HG03342 (cell line): ENCODE results near the gene JAK1.
A peak's percentile ranks its signal among the peaks of the same experiment; 100 is the strongest.

Source experiments
- ATAC-seq: cut with Tn5 transposase; IDR thresholded peaks from one replicate; pipeline ENCODE4 v1.9.1; 2021; ENCODE audit warnings: mild to moderate bottlenecking, moderate library complexity; ENCODE audit not compliant: unreplicated experiment

JAK1 gene

DNA sequence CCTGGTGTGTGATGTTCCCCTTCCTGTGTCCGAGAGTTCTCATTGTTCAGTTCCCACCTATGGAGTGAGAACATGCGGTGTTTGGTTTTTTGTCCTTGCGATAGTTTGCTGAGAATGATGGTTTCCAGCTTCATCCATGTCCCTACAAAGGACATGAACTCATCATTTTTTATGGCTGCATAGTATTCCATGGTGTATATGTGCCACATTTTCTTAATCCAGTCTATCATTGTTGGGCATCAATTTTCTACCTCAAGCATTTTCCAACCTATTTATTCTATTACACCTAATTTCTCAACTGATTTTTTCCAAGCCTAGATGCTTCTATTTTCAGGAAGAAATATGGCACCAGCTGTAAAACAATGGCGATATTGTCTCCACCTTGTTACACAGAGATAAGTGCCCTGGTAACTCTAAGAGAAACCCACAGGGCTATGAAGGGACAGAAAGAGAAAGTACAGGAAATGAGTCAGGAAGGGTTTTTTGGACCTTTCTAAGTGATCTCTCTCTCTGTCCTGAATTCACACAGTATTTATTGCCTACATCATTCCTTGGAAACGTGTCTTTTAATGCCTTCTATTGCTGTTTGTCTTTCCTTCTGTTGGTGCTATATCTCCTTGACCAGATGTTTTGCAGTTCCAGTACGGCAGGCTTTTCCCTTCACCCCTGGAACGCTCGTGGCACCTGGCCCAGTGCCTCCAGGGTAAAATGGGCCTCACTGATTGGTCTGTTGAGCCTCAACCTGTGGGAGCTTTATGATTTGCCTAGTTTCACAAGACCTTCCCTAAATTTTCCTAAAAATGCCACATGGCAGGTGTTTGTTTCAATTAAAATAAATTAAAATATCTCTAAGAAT, 14.6 kb upstream of the JAK1 start:
- no peak for ATAC-seq

DNA sequence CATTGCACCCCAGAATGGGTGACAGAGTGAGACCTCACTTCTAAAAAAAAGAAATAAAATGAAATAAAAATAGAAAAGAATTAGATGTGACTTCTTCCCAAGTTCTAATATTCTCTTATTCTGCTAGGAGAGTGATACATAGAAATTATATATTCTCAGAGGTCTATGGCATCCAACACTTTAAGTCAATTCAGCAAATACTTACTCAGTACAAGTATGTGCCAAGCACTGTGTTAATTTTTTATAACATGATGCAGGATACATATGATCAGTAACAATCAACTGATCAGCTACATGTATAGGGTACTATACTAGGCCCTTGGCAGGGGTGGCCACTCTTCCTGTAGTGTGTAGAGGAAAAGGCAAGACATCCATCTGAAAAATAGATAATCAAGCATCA, 13.0 kb upstream of the JAK1 start:
- no peak for ATAC-seq

DNA sequence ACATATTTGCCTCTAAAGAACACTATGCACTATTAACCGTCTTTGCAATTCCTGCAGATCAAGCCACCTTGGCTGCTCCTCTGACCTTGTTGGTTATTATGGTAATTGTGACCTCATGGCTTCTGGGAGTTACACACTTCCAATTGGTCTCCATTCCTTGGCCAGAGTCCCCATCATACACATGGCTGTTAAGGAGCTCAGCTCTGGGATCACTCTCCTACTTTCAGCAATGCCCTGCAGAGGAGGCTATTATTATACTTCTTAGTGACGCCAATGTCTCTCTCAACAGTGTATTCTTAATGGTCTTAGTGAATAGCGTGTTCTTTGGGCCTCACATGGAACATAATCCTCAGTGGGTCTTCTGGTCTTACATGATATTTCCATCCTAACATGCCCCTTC, 10.0 kb upstream of the JAK1 start:
- no peak for ATAC-seq

DNA sequence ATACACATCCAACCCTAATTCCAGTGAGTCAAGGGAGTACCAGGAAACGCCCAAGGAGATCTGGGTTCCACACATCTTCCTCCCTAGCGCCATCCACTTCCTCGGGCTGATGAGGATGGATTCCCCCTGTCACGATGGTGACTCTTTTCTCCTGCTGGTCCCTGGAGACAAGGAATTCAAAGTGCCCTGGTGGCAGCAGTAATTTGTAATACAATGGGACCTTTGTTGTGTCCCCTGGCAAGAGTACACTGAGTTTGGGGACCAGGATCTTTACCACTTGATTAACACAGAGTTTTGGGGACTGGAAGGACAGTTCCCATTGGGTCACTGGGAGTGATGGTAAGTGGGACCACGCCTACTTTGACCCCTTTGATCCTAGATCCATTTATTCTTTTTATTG, 9.4 kb upstream of the JAK1 start:
- ATAC-seq: no peak

DNA sequence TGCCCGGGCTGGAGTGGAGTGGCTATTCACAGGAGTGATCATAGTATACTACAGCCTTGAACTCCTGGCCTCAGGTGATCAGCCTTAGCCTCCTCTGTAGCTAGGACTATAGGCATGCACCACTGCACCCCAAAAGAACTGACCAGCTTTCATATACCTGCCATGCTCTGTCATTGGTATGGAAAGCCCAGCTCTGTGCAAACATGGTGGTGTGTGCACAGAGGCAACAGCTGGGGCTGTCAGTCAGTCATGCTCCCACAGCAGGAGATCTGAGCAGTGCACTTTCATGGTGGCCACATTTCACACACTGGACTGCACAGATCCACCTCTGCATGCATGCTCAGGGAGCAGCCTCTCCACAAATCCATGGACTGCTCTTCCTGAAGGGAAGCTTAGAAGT, 8.8 kb upstream of the JAK1 start:
- ATAC-seq: no peak

GRCh38 chr1:64974288-64974825, 8.0 kb upstream of the JAK1 start:
- no peak for ATAC-seq

DNA sequence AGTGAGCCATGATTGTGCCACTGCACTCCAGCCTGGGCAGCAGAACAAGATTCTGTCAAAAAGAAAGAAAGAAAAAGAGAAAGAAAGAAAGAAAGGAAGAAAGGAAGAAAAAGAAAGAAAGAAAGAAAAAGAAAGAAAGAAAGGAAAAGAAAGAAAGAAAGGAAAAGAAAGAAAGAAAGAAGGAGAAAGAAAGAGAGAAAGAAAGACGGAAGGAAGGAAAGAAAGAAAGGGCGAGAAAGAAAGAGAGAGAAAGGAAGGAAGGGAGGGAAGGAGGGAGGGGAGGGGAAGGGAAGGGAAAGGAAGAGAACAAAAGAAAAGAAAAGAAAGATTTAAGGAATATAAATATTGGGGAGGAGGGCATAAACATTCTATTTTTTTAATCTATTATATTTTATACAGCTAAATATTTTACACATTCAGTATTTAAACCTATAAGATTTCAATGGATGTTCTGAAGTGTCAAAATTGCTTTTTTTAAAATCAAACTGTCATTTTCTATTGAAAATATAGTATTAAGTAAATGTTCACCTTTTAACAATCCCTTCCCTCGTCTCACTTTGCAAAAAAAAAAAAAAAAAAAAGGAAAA, 6.8 kb upstream of the JAK1 start:
- no peak for ATAC-seq

DNA sequence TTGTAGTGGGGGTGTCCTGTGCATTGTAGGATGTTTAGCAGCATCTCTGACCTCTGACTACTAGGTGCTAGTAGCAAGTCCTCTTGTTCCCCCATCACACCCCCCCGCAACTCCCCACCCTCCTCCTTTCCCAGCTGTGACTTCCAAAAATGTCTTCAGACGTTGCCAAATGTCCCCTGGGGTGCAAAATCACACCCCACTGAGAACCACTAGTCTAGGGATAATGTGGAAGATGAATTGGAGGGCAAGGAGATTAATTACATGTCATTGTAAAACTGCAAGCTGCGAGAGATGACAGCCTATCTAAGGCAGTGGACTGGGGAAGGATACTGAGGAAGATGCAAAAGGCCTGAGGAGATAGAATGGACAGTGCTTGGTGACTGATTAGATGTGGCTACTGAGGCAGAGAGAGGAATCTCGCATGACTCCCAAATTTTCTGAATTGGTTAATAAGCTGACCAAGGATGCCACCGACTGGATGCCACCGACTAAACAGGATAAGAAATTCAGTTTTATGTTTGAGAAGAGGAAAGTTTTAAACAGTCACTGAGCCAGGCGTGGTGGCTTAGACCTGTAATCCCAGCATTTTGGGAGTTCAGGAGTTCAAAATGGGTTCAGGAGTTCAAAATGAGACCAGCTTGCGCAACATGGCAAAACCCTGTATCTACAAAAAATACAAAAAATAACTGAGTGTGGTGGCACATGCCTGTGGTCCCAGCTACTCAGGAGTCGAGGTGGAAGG, 3.1 kb upstream of the JAK1 start:
- no peak for ATAC-seq

DNA sequence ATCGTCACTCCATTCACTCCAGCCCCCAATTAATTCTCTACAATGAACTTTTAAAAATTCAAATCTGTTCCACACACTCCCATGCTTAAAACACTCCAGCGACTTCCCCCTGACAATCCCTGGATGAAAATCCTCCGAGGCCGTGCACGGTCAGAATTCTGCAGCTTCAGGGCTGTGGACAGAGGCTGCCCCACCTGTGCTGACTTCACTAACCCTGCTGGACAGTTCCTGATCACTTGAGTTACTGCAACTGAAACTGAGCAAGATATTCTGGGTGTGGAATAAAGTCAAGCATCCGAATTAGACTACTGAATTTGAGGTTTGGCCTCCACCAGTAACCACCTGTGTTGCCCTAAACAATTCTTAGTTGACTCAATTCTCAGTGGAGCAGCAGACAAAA, 1.0 kb upstream of the JAK1 start:
- no peak for ATAC-seq

DNA sequence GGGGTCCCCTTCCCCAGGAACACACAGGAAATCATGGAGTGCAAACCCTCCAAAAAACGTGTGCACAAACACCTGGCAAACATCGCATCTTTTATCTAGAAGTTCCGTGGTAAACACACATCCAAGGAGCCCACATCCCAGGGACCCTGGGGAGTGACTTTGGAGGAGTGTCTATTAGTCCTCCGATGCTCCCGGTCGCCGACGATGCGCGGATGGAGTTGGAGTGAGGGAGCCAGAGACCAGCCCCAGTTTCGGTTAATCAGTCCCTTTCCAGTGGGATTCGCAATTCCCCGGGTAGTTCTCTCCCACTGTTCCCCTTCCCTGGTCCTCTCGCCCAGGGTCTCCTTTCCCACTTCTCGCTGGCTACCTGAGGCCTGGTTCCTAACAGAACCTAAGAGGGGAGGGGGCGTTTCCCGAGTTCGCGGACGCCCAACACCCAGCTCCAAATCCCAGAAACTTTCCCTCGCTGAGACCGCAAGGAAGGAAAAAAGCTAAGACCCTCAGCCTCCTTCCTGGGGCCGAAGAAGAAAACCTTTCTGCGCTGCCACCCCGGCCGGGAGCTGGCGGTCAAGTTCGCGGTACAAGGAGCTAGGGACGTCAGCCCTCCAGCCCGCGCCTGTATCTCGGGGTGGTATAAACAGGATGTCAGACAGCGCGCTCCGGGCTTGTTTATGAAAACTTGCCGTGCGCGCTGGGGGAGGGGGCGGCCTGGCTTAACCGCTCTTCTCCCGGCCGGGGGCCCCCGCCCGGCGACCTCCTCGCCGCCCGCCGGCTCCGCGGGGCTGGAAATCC, 787 bp downstream of the JAK1 start:
- ATAC-seq: peak; percentile 50

DNA sequence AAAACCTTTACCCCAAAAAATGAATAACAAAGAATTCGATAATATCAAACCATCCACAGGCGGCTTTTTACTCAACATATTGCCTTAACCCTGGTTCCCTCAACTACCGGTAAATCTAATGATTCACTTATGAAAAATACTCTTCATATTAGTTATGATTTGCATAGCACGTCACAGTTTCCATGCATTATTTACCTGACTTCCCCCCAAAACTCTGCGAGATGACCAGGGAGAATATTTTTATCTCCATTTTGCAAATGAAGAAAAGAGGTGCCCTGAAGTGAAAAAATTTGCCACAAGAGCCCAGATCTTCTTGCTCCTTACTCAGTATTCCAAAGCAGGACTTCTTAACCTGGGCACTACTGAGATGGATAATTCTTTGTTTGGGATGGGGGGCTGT, 2.9 kb downstream of the JAK1 start:
- ATAC-seq: no peak

DNA sequence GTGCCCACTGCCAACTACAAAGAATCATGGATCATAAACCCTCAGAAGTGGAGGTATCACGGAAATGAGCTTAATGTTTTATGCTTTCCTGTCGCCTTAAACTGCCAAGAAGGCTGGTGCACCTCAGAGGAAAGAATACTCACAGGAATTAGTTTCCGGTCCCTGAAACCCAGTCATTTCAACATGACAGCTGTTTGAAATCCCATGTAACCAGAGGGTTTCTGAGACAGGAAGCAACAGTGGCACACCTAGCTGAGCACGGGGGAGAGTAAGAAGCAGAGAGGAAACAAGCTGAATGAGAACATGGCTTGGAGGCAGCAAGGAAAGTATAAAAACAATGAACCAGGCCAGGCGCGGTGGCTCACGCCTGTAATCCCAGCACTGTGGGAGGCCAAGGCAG, 3.9 kb downstream of the JAK1 start:
- no peak for ATAC-seq

GRCh38 chr1:64961923-64962322, 4.4 kb downstream of the JAK1 start:
- no peak for ATAC-seq

- ATAC-seq: peak; percentile 54
Measured at GRCh38 chr1:64960731-64961130, 5.6 kb downstream of the JAK1 start.

- ATAC-seq: no peak
Measured at GRCh38 chr1:64959986-64960385, 6.4 kb downstream of the JAK1 start.

GRCh38 chr1:64956733-64957441, 9.5 kb downstream of the JAK1 start:
- peak; percentile 88 for ATAC-seq

DNA sequence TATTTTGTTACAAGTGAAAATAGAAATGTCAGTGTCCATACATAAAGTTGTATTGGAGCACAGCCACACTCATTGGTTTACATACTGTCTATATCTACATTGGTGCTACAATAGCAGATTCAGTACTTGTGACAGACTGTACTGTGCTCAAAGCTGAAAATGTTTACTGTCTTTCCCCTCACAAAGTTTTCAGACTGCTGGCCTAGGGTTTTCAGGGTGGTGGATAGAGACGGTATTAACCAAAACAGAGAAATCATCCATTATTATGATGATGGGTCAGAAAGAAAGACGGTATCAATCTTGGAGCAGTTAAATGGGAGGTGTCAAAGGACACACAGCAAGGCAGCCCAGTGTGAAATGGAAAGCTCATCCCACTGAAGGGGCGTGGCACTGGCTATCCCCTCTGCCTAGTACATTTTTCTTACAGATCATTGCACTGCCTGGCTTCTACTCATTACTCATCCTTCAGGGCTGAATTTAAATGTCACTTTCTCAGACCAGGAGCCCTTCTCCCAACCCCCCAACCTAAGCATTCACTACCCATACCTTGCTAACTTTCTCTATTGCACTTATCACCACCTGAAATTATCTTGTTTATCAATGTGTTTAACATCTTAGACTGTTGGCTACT, 10.2 kb downstream of the JAK1 start:
- ATAC-seq: no peak

- ATAC-seq: no peak
Measured at GRCh38 chr1:64955097-64956009, 11.0 kb downstream of the JAK1 start.

DNA sequence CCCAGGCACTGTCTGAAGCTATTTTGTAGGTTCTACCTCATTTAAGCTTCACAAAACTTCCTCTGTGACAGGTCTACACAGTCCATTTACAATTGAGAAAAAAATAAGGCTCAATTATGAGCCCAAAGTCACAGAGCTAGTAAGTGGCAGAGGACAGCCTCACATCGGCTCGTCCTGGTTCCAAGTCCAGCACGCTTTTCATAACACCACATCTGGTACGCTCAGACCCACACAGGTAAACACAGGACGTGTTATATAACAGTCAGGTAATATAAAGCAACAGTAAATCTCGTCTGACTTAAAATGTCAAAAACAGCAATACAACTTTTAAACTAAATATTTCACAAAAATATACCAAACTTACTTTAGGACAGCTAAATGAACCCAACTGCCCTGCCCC, 13.1 kb downstream of the JAK1 start:
- no peak for ATAC-seq
